IMR-90 (cell line): ENCODE results near the gene LSG1.

Experiments
- CEBPB ChIP-seq: IDR thresholded peaks from 2 replicates; pipeline ENCODE4 v1.6.1; 2012; ENCODE audit warnings: low read depth, low read length, improper control_type of control experiment
- TF ChIP-seq, protein P1 (sequence below): conservative IDR thresholded peaks from 2 replicates; pipeline ENCODE4 v1.5.1; 2012; ENCODE audit warnings: mild to moderate bottlenecking, low read depth, low read length, improper control_type of control experiment

DNA sequence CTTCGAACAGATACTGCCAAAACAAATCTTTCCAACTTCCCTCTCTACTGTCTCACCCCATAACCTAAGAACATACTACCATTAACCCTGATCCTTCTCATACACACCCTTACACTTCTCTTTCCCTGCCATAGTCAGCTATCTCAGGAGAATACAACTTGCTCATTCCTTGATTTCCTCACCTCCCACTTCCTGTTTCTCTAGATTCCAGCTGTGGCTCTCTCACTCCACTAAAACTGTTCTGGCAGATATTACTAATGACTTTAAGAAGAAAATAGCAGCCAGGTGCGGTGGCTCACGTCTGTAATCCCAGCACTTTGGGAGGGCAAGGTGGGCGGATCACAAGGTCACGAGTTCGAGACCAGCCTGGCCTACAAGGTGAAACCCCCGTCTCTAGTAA is 4.6 kb downstream of the LSG1 start:
- TF ChIP-seq, protein P1, sequence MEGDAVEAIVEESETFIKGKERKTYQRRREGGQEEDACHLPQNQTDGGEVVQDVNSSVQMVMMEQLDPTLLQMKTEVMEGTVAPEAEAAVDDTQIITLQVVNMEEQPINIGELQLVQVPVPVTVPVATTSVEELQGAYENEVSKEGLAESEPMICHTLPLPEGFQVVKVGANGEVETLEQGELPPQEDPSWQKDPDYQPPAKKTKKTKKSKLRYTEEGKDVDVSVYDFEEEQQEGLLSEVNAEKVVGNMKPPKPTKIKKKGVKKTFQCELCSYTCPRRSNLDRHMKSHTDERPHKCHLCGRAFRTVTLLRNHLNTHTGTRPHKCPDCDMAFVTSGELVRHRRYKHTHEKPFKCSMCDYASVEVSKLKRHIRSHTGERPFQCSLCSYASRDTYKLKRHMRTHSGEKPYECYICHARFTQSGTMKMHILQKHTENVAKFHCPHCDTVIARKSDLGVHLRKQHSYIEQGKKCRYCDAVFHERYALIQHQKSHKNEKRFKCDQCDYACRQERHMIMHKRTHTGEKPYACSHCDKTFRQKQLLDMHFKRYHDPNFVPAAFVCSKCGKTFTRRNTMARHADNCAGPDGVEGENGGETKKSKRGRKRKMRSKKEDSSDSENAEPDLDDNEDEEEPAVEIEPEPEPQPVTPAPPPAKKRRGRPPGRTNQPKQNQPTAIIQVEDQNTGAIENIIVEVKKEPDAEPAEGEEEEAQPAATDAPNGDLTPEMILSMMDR, result no peak
- no peak for TF ChIP-seq CEBPB
